HepG2 (cell line): ENCODE results near the gene DLX4. TPM values are rescaled to one million over a fixed set of nuclear protein-coding genes. Genes with fewer than 3 reads are reported as not detected.

Experiments
- NR2C2 ChIP-seq: sonication (generic); formaldehyde crosslinking; IDR thresholded peaks from 2 replicates; pipeline ENCODE4 v1.4.0; 2020; ENCODE audit warnings: missing genetic modification reagents, mild to moderate bottlenecking, moderate library complexity, borderline replicate concordance
- TARDBP ChIP-seq: sonication (generic); formaldehyde crosslinking; IDR thresholded peaks from 2 replicates; pipeline ENCODE4 v1.8.0; 2022; ENCODE audit warnings: mild to moderate bottlenecking, missing genetic modification reagents
- TBX3 ChIP-seq: fragments of 450-650 bp; IDR thresholded peaks from 2 replicates; pipeline ENCODE4 v1.6.1; 2017; ENCODE audit warnings: antibody characterized with exemption, mild to moderate bottlenecking, inconsistent platforms, borderline replicate concordance
- ZNF432 ChIP-seq: sonication (generic); formaldehyde crosslinking; IDR thresholded peaks from 2 replicates; pipeline ENCODE4 v1.5.0; 2020; ENCODE audit warnings: missing genetic modification reagents, mild to moderate bottlenecking, borderline replicate concordance
- ZNF776 ChIP-seq: sonication (generic); formaldehyde crosslinking; IDR thresholded peaks from 2 replicates; pipeline ENCODE4 v1.4.0; 2020; ENCODE audit warnings: mild to moderate bottlenecking, missing genetic modification reagents
- polyA plus RNA-seq, 8 experiments: library from polyadenylated mRNA; depleted of rRNA in 3 of 8; stranded (reverse) in 7 of 8; unstranded in 1 of 8; fragments of >200 nt; fragmentation: Illumina TruSeq in 4 of 8; extraction: Trizol in 4 of 8; gene quantifications; 2 replicates each; pipeline versions ENCODE4 v1.2.1 to v1.2.3, GENCODE V29; 2011 to 2016; ENCODE audit warnings: low read depth in 4 of 8, missing spikeins in 1 of 8, mixed read lengths in 1 of 8; ENCODE audit not compliant: insufficient read depth in 1 of 8
- total RNA-seq, 5 experiments: library from RNA; depleted of rRNA; stranded (reverse); fragments of >200 nt; fragmentation: Illumina TruSeq; extraction: Trizol; gene quantifications; 2 replicates each; pipeline ENCODE4 v1.2.3, GENCODE V29; 2016; ENCODE audit warnings: low read depth in 1 of 5
- TF ChIP-seq, protein P1 (sequence below): sonication (generic); formaldehyde crosslinking; IDR thresholded peaks from 2 replicates; pipeline ENCODE4 v1.5.0; 2020; ENCODE audit warnings: mild to moderate bottlenecking, missing genetic modification reagents, borderline replicate concordance
- TF ChIP-seq, protein P2 (sequence below): sonication (generic); formaldehyde crosslinking; IDR thresholded peaks from 2 replicates; pipeline ENCODE4 v1.4.0; 2020; ENCODE audit warnings: missing genetic modification reagents
- TF ChIP-seq, protein P3 (sequence below): sonication (generic); formaldehyde crosslinking; conservative IDR thresholded peaks from 2 replicates; pipeline ENCODE4 v1.4.0; 2020; ENCODE audit warnings: missing genetic modification reagents
- TF ChIP-seq, protein P4 (sequence below): fragments of 450-650 bp; IDR thresholded peaks from 2 replicates; pipeline ENCODE4 v1.6.1; 2016
- TF ChIP-seq, protein P5 (sequence below): sonication (generic); formaldehyde crosslinking; IDR thresholded peaks from 2 replicates; pipeline ENCODE4 v1.5.1; 2020; ENCODE audit warnings: missing genetic modification reagents, mild to moderate bottlenecking, borderline replicate concordance
- TF ChIP-seq, protein P6 (sequence below): sonication (generic); formaldehyde crosslinking; IDR thresholded peaks from 2 replicates; pipeline ENCODE4 v1.5.1; 2020; ENCODE audit warnings: missing genetic modification reagents, mild to moderate bottlenecking, borderline replicate concordance
- TF ChIP-seq, protein P7 (sequence below): sonication (generic); formaldehyde crosslinking; IDR thresholded peaks from 2 replicates; pipeline ENCODE4 v1.5.0; 2020; ENCODE audit warnings: mild to moderate bottlenecking, missing genetic modification reagents

DLX4 gene
- total and polyA plus RNA-seq, 2 of the 13 experiments (the other 11 are each of a cell fraction or from before 2014, with no cell fraction given): 0.55 to 2.3 TPM

DNA sequence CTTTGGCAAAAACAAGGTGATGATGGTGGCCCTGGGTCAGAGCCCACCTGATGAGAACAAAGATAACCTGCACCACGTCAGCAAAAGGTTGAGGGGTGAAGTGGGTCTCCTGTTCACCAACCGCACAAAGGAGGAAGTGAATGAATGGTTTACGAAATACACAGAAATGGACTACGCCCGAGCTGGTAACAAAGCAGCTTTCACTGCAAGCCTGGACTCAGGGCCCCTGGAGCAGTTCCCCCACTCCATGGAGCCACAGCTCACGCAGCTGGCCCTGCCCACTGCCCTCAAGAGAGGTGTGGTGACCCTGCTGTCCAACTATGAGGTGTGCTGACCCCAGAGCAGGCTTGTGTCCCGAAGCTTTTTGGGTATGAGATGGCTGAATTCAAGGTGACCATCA is 29.7 kb upstream of the DLX4 start (continued):
- no peak for TF ChIP-seq TBX3
- TF ChIP-seq, protein P1, sequence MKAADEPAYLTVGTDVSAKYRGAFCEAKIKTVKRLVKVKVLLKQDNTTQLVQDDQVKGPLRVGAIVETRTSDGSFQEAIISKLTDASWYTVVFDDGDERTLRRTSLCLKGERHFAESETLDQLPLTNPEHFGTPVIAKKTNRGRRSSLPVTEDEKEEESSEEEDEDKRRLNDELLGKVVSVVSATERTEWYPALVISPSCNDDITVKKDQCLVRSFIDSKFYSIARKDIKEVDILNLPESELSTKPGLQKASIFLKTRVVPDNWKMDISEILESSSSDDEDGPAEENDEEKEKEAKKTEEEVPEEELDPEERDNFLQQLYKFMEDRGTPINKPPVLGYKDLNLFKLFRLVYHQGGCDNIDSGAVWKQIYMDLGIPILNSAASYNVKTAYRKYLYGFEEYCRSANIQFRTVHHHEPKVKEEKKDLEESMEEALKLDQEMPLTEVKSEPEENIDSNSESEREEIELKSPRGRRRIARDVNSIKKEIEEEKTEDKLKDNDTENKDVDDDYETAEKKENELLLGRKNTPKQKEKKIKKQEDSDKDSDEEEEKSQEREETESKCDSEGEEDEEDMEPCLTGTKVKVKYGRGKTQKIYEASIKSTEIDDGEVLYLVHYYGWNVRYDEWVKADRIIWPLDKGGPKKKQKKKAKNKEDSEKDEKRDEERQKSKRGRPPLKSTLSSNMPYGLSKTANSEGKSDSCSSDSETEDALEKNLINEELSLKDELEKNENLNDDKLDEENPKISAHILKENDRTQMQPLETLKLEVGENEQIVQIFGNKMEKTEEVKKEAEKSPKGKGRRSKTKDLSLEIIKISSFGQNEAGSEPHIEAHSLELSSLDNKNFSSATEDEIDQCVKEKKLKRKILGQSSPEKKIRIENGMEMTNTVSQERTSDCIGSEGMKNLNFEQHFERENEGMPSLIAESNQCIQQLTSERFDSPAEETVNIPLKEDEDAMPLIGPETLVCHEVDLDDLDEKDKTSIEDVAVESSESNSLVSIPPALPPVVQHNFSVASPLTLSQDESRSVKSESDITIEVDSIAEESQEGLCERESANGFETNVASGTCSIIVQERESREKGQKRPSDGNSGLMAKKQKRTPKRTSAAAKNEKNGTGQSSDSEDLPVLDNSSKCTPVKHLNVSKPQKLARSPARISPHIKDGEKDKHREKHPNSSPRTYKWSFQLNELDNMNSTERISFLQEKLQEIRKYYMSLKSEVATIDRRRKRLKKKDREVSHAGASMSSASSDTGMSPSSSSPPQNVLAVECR (CRISPR knock-in tag): peak; percentile 19; the same call in 1 of the 2 replicates
- peak; percentile 64; the same call in 1 of the 2 replicates for TF ChIP-seq NR2C2 (CRISPR knock-in tag)
- TF ChIP-seq, protein P2, sequence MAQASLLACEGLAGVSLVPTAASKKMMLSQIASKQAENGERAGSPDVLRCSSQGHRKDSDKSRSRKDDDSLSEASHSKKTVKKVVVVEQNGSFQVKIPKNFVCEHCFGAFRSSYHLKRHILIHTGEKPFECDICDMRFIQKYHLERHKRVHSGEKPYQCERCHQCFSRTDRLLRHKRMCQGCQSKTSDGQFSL (CRISPR knock-in tag): 0 out of 2 replicates have a peak, but pooled peaks have one; percentile 46
- no peak for TF ChIP-seq ZNF432 (CRISPR knock-in tag)
- TF ChIP-seq, protein P3, sequence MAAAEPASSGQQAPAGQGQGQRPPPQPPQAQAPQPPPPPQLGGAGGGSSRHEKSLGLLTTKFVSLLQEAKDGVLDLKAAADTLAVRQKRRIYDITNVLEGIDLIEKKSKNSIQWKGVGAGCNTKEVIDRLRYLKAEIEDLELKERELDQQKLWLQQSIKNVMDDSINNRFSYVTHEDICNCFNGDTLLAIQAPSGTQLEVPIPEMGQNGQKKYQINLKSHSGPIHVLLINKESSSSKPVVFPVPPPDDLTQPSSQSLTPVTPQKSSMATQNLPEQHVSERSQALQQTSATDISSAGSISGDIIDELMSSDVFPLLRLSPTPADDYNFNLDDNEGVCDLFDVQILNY (CRISPR knock-in tag): no peak
- TF ChIP-seq, protein P4, sequence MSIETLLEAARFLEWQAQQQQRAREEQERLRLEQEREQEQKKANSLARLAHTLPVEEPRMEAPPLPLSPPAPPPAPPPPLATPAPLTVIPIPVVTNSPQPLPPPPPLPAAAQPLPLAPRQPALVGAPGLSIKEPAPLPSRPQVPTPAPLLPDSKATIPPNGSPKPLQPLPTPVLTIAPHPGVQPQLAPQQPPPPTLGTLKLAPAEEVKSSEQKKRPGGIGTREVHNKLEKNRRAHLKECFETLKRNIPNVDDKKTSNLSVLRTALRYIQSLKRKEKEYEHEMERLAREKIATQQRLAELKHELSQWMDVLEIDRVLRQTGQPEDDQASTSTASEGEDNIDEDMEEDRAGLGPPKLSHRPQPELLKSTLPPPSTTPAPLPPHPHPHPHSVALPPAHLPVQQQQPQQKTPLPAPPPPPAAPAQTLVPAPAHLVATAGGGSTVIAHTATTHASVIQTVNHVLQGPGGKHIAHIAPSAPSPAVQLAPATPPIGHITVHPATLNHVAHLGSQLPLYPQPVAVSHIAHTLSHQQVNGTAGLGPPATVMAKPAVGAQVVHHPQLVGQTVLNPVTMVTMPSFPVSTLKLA: no peak
- TF ChIP-seq, protein P5, sequence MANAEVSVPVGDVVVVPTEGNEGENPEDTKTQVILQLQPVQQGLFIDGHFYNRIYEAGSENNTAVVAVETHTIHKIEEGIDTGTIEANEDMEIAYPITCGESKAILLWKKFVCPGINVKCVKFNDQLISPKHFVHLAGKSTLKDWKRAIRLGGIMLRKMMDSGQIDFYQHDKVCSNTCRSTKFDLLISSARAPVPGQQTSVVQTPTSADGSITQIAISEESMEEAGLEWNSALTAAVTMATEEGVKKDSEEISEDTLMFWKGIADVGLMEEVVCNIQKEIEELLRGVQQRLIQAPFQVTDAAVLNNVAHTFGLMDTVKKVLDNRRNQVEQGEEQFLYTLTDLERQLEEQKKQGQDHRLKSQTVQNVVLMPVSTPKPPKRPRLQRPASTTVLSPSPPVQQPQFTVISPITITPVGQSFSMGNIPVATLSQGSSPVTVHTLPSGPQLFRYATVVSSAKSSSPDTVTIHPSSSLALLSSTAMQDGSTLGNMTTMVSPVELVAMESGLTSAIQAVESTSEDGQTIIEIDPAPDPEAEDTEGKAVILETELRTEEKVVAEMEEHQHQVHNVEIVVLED: 0 out of 2 replicates have a peak, but pooled peaks have one; percentile 42
- TF ChIP-seq, protein P6, sequence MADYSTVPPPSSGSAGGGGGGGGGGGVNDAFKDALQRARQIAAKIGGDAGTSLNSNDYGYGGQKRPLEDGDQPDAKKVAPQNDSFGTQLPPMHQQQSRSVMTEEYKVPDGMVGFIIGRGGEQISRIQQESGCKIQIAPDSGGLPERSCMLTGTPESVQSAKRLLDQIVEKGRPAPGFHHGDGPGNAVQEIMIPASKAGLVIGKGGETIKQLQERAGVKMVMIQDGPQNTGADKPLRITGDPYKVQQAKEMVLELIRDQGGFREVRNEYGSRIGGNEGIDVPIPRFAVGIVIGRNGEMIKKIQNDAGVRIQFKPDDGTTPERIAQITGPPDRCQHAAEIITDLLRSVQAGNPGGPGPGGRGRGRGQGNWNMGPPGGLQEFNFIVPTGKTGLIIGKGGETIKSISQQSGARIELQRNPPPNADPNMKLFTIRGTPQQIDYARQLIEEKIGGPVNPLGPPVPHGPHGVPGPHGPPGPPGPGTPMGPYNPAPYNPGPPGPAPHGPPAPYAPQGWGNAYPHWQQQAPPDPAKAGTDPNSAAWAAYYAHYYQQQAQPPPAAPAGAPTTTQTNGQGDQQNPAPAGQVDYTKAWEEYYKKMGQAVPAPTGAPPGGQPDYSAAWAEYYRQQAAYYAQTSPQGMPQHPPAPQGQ (CRISPR knock-in tag): peak; percentile 81; the same call in 1 of the 2 replicates
- TF ChIP-seq, protein P7, sequence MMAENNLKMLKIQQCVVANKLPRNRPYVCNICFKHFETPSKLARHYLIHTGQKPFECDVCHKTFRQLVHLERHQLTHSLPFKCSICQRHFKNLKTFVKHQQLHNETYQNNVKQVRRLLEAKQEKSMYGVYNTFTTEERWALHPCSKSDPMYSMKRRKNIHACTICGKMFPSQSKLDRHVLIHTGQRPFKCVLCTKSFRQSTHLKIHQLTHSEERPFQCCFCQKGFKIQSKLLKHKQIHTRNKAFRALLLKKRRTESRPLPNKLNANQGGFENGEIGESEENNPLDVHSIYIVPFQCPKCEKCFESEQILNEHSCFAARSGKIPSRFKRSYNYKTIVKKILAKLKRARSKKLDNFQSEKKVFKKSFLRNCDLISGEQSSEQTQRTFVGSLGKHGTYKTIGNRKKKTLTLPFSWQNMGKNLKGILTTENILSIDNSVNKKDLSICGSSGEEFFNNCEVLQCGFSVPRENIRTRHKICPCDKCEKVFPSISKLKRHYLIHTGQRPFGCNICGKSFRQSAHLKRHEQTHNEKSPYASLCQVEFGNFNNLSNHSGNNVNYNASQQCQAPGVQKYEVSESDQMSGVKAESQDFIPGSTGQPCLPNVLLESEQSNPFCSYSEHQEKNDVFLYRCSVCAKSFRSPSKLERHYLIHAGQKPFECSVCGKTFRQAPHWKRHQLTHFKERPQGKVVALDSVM (CRISPR knock-in tag): no peak
- no peak for TF ChIP-seq ZNF776 (CRISPR knock-in tag)
- TF ChIP-seq TARDBP (CRISPR knock-in tag): peak; percentile 23; the same call in 1 of the 2 replicates
